Superior temporal gyrus (tissue), 1 donor: ENCODE results near the gene CRAT.

ENCODE experiments used
- DNase-seq: peaks from one replicate; pipeline ENCODE4 v3.0.0-alpha.2; 2016; ENCODE audit errors: extremely low spot score

The CRAT gene

DNA sequence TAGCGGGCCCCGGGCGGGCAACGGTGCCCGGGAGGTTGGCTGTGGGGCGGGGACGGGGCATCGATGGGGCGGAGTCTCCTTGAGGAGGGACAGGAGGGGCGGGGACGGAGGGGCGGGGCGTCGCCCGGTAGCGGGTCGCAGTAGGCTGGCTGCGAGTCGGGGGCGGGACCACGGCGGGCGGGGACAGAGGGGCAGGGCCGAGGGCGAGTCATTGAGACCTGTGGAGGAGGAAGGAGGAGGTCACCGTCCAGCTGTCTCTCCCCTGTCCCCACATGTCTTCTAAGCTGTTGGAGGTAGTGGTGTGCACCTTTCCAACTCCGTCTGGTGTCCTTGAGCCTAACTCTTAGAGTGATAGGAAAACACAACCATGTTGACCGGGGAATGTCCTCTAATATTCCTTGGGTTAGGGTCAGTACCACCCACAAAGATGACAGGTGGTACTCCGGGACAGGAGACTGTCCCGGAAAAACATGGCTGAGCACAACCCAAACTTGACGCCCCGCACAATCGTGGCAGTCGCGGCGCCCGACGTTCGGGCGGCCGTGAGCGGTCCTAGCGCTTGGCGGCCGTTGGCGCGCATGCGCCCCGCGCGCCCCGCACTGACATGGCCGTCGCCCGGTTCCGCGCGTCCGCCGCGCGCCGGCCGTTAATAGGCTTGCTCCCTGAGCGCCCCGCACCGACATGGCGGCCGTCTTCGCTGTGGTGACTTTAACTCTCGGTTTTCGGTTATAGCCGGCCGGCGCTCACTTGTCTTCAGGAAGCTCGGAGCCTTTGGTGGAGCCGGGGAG is at the start of gene CRAT, which contains the start of gene PTPA:
CRAT (minus strand) TSS at position 54 of the 788 bp plus-strand sequence. CDS start 284 bp downstream, outside the sequence.
PTPA (plus strand) TSS at position 676 of the 788 bp plus-strand sequence. CDS start 186 bp downstream, outside the sequence.
- peak; percentile 91 for DNase-seq

DNA sequence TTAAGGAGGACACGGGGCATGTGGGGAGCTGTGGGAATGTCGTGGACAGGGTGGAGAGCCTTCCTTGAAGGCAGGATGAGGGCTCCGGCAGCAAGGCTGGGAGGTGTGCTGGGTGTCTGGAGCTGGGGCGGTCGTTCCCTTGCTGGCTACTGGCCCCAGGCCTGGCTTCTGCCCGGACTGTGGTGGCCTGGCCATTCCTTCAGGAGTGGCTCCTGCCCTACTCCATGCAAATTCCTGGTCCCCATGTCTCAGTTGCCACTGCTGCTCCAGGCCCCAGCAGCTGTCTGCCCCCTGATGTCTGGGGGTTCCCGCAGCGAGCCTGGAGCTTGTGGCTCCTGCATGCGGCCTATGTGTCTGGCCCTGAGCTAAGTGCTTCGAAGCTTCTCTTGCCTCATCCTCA is 45.6 kb upstream of the CRAT start:
- no peak for DNase-seq

GRCh38 chr9:129154866-129155477 is 44.4 kb upstream of the CRAT start:
- DNase-seq, result no peak

GRCh38 chr9:129151469-129151868 is 40.9 kb upstream of the CRAT start:
- no peak for DNase-seq

- no peak for DNase-seq
Observed at GRCh38 chr9:129150672-129151211, 40.1 kb upstream of the CRAT start.

DNA sequence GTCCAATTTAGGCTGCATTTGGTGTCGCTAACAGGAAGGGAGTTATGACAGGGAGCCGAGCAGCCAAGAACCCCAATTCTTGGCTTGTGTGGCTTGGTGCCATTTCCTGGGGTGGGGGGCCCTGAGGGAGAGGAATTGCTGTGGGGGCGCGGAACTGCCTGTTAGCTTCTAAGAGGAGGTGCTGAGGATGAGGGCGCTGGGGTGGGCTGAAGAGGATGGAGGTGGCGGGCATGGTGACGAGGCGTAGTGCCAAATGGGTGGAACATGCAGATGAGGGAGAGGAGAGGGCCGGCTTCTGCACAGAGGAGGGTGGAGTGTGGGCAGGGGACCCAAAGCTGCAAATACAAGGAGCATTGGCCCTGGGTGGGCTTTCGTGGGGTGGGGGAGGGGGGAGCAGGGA is 39.5 kb upstream of the CRAT start:
- no peak for DNase-seq

DNA sequence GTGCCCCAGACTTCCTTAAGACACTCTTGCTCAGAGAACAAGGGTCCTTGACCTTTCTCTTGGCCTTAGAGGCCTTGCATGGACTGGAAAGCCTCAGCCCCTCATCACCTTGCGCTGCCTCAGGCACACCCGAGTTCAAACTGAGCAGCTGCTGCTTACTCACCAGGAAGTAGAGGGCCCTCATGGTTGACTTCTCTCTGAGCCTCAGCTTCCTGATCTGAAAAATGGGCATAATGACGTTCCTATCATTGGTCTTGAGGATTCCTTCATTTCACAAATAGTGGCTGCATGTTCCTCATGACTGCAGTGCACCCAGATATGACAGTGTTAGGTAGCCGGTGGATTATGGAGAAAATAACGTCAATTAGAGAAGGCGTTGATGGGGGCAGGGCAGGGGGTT is 38.8 kb upstream of the CRAT start:
- DNase-seq, result no peak

DNA sequence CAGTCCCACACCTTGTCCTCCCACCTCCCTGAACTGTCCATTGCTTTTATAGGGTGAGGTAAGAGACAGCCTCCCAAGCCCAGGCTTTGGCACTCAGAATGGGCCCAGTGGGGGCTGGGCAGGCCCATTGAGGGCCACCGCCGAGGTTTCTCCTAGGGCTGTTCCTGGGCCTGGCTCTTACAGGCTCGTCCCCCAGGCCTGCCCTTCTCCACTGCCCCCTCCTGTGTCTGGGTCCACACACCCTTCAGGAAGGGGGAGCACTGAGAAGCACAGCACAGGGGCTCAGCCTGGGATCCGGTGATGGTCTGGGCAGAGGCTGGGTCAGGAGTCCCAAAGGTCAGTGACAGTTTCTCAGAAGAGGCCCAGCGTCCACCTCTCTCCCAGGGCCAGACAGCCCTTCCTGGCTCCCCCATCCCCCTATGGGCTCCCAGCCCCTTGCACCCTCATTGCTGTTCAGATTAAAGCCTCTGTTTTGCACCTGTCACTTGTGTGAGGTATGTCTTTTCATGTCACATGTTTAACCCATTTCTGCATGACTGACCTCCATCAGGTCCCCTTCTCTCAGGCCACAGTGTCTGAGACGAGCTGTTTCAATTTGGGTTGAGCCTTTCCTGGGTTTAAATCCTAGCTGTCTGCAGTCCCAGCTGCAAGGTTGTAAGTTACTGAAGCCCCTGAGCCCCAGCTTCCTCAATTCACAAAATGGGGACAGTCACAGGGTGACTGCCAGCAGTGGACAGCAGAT is 38.0 kb upstream of the CRAT start:
- DNase-seq, result no peak

GRCh38 chr9:129146441-129146941 is 35.9 kb upstream of the CRAT start:
- DNase-seq, result peak; percentile 33

DNA sequence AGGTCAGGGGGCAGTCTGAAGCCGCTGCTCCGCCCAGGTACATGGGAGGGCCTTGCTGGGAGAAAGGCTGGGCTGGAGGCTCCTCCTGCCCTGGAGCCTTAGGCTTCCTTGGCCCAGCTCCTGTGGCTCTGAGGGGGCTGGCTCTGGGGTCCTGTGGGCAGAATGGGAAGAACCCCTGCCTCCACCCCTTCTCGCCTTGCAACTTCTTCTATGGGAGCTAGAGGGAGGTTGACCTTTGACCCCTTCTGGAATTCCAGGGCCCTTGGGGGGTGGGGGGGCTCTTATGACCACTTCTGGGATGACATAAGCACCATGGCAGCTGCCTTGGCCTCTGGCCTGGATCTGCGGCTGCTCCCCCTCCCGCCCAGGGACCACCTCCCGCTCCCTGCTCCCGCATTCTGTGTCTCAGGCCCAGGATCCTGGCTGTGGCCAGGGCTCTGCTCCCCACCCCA is 35.3 kb upstream of the CRAT start:
- no peak for DNase-seq

GRCh38 chr9:129145316-129145715 is 34.7 kb upstream of the CRAT start:
- no peak for DNase-seq

- DNase-seq, result peak; percentile 86
Observed at GRCh38 chr9:129143031-129143927, 32.7 kb upstream of the CRAT start.

DNA sequence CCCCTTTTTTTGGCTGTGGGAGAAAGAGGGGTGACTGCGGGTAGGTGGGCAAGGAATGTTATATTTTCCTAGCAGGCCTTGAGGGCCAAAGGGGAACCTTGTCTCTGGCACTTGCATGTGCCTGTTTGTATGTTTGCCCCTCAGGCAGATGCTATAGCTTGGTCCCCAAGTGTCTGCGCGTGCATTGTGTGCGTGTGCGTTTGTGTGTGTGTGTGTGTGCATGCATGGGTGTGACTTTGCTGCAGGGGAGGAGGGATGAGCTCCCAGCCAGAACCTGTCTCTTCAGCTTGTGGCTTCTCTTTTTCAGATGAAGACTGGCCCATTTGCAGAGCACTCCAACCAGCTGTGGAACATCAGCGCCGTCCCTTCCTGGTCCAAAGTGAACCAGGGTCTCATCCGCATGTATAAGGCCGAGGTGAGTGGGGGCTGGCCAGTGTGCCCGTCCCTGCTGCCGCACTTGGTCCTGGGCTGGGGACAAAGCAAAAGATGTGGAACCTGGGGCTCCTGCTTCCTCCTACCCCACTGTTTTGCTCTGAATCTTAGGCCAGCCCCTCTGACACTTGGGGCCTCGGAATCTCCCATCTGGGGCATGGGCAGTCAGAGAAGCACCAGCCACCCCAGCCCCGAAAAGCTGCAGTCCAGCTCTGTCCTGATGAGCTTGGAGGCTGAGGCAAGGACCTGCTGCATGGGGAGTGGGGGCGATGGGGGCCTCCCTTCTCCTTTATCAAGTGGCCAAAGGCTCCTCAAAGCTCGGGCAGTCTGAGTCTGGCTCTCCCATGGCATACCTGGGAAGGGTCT is 31.7 kb upstream of the CRAT start:
- DNase-seq, result no peak

DNA sequence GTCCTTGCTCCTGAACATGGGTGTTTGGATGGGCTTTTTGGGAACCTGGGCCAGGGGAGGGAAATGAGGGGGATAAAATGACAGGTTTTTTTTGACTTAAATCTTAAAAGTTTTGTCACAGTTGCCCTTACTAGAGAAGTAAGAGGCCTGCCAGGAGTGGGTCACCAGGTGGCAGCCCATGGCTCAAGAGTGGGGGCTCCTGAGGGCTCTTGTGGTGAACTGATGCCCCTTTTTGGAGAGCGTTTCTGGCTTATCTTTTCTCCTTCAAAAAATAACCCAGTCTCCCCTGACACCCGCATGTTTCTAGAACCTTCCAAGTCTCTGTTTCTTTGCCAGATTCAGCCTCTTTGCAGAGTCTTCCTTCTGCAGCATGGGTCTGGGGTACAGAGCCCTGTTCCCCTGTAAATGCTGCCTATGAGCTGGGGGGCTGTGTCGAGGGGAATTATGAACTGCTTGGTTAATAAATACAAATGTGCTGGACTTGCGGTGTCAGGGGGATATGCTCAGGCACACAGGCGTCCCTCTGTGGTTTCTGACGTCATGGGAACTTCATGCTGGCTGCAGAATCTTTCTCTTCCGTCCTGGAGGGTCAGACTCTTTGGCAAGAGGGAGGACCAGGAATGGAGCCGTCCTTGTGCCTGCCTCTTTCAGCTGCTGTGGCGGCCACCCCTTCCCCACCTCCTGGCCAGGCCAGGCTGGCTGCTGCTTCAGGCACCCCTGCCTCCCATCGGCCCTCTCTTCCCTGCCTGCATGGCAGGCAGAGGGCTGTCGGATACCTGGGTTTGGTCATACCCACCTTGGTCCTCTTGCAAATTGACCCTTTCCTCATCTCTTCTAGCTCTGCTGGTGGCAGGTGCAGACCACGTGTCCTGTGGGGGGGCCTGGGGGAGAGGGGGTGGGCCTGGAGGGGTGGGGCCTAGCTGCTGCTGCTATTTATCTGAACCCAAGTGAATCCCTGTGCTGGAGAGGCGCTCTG is 30.8 kb upstream of the CRAT start:
- peak; percentile 35 for DNase-seq

- DNase-seq, result no peak
Observed at GRCh38 chr9:129140397-129141065, 29.9 kb upstream of the CRAT start.

- peak; percentile 95 for DNase-seq
Observed at GRCh38 chr9:129139993-129140396, 29.4 kb upstream of the CRAT start.

GRCh38 chr9:129139233-129139992 is 28.8 kb upstream of the CRAT start:
- peak; percentile 97 for DNase-seq
